Limb (tissue), 2 donors: ENCODE measurements around the gene UQCC2.

Source experiments
- DNase-seq, 2 donors: peaks; one replicate each; pipeline ENCODE4 v3.0.0-alpha.2; 2016; ENCODE audit errors: extremely low spot score in 2 of 2

UQCC2 gene

DNA sequence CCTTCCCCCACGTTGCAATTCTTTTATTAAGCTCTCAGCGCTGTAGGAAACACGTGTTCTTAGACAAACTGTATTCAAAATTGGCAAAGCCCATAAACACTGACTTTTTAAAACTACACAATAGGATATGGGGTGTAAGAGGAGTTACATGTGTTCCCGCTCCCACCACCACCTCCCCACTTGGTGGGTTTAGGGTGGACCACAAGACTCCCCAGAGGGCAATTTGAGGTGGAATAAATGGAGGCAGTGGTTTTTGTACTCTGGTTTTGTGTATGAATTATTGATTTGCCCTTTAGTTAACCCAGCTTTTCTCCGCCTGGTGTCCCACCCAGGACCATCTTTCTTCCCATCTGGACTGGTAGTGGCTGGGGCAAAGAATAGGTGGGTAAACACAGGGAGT lies 3.7 kb downstream of the UQCC2 start:
- DNase-seq, result no peak

DNA sequence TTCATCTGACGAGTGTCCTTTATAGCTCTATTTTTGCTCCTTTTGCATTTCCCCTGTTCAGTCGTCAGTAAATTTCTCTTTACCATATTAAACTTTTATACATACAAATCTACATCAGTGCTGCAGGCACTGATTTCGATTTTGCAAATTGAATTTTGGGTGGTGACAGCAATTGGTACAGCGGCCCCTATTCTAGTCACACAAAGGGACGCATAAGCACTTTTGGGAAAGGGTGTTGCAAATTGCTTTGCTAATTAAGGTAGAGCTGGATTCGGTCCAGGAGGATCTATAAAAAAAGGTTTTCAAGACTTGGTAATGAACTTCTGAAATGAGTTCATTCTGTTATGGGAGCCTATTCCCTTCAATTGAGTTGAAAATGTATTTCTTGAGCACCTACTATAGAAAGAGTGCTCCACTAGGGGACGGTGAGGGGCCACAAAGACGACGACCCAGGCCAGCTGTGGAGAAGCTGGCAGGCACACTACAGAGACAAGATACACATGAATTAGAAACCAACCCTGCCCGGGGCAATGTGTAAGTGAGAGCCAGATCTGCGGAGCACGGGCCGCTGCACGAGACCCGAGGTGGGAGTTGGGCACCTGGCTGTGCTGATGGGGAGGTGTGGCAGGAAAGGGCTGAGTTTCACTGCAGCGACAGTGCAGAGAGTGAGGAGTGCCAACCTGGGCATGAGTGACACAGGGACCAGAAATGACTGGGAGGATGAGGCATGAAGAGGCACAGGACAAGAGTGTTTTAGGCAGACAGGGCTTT lies 5.4 kb downstream of the UQCC2 start:
- DNase-seq, result no peak

DNA sequence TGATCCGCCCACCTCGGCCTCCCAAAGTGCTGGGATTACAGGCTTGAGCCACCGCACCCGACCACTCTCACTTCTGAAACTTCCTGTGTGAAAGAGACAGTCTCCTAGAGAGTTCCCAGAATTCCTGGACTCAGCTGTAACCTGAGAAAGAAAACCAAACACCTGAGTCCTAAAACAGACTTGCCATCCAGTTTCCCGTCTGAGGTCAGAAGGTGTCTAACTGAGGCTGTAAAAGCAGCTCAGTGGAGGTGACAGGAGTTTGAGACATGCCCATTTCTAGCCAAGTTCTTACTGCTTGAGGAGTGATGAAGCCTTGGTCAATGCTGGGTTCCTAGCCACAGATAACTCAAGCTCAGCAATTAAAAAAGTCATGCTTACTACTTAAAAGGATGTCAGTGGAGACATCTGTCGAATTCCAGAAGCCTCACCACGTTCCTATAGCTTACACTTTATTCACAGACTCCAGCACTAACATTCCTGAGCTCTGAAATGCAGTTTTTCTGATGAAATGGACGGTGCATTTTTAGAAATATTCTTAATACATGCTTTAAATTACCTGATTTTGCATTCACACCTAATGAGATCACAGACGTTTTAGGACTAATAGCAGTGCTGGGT lies 6.1 kb downstream of the UQCC2 start:
- no peak for DNase-seq

DNA sequence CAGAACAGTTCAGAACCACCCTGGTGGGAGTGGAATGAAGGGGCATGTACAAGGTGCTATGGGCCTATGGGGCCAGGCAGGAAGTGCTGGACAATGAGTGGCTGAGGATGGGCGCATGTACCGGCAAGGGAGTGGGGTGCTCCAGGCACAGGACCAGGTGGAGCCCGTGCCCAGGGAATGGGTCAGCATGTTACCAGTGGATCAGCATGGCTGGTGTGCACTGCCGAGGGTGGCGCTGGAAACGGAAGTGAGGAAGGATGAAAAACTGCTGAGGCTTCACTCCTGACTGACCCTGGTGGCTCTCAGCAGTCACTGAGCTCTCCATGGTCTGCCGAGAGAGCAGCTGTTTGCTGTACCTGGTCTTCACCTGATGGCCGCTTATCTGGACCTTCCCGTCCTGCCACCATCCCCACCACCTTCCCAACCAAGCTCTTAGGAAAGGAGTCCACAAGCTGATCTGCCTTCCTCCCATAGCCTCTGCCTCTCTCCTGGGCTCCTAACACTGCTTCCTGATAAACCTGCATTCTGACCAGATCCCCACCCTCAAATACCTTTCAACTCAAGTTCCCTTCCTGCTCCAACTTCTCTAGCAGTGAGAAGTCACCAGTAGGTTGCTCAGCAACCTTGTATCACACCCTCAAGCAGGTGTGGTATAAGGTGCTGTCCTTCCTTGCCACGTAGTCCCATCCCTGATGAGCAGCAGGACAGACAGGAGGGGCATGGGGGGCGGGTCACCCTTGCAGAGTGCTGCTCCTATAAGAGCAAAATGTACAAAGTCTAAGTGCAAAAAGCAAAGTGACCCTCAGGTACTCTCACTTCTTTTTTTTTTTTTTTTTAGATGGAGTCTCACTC lies 7.1 kb downstream of the UQCC2 start:
- no peak for DNase-seq

DNA sequence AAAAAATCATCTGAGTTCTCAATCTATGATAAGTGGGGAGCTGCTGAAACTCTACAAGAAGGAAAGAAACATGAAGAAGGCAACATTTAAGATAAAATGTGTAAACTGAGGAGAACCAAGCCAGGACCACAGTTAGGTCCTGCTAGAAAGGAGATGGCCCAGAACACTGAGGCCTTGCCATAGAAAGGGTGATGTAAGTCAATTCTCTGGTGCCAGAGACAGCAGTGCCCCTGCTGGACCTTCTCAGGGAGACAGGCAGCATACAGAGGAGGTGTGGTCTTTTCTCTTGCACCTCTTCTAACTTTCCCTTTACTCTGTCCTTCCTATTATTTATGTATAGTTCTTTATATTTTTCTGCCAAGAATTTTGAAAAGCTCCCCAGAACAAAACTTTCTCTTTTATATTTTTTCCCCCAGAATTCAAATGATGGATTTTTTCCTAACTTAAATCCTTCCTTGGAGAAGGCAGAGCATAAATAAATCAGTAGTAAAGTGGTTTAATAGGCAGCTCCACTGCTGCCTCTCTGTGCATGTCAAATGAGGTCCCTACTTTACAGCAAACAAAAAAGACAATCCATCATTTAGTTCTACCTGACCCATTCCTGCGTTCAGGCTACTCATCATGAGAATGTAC lies 9.0 kb downstream of the UQCC2 start:
- no peak for DNase-seq

DNA sequence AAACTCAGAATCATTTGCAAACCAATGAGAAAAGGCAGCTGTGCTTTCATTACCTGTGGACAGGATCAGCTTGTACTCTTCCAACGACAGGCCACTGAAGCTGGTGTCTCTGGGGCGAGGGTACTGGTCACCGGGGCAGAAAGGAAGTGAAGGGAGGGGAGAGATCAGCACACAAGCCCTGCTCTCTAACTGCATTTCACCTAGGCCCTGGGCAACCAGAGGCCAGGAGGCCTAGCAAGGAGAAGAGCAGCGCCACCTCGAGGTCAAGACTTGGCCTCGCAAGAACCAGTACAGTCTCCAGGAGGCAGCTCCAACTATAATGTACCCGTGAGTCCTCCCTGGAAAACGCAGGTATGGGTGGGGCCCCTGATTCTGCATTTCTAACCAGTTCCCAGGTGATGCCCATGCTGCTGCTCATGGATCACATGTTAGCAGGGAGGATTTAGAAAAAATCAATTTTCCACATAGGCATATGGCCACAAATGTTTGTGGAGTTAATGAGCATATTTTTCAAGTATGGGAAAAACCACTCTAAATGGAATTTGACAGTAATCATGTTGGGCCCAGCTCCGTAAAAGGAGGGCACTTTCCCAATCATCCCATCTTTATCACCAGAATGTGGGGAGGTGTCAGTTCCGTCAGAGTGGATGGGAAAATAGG lies 11.0 kb downstream of the UQCC2 start:
- DNase-seq, result peak; percentile 42 to 72

DNA sequence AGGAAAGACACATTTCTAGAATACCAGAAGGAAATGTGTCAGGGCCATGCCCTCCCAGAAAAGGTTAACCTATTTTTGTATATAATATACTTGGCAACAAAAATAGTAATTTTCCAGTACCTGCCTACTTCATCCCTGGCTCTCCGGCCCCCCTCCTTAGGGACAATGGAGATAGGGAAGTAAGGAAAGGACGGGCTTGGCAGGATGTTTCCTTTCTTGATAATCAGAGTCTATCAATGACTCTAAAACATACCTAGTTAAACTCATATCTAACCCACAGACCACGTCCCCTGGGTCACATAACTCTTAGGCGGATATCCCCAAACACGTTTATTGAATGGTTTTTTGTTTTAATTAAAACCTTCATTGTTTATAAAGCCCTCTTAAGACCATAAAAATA lies 11.8 kb downstream of the UQCC2 start:
- DNase-seq, result no peak

DNA sequence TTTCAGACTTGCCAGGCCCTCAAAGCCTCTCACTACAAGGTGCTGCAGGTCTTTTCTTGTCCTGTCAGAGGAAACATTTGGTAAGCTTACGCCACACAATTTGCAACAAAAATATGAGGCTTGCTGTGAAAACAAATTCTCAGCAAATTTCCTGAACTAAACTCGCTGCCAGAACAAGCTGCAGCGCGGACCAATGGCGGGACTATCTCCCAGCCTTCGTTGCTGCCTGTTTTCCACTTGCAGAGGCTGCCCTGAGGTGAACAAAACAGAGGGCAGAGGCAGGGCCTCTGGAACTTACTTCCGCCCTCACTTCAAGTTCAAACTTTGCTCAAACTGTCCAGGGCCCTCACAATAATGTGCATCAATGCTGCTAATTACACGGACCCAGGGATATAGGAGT lies 12.4 kb downstream of the UQCC2 start:
- DNase-seq, result no peak

DNA sequence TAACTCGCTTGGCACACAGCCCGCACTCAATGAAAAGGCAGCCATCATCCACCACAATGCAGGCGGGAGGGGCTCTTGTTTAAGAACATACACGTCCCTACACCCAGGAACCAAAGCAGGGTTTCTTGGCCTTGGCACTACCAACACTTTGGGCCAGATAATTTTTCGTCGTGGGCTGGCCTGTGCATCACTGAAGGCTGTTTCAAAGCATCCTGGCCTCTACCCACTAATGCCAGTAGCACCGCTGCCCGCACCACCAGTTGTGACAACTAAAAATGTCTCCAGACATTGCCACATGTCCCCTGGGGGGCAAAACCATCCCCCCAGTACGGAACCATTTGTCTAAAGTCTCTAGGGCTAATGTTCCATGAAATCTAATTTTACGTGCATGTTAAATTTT lies 13.0 kb downstream of the UQCC2 start:
- DNase-seq, result no peak

DNA sequence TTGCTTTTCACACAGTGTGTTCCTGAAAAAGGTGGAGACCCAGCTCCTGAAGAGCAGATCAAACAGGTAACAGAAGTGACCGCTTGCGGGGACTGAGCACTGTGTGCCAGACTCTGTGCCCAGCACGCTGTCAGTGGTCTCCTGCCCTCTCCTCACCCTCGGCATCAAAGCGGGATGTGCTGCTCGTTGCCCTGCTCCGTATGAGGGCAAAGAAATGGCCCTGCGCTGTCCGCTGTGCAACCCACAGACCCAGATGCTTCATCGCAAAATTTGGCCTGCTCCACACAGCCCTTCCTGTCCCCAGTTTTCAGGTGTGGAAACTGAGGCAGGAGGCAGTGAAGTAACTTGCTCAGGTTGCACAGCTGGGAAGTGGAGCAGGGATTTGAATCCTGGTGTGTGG lies 13.7 kb downstream of the UQCC2 start:
- no peak for DNase-seq

DNA sequence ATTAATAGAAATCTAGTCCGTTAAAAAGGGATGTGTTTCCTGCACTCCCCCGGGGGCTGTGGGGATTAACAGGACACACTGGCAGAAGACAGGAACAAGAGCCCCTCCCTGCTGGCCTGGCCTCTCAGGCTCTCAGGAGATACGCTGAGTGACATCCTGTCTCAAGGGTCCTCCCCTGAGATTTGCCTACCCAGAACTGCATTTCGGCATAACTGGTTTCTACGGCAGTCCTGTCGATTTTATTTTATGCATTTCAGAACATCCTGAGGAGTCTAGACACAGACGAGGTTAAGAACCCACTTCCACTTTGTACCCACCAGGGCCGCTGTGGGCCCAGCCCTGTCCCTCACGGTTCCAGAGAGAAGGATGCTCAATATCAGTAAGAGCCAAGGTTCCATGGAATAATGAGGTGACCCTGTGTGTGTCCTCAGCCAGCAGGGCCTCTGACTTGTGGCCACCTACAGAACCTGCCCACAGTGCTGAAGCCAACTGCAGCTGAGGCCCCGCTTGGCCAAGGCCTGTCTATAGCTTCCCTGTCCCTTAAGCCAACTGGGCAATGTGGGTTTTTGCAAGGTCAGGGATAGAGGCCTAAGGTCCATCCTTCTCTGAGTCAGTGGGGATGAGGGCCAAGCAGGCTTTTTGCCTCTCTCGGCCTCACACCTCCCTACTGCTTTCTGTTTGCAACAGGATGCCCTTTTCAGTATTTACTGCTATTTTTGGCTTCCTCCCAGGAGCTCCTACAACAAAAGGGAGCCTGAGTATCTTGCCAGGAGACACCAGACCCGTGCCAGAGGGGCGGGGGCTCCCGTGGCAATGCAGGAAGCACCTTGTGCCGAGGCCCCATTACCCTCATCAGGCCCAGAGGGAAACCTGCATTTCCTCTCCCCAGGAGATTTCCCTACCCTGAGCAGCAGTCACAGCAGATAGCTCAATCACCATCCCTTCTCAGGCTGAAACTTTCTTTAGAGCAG lies 14.7 kb downstream of the UQCC2 start:
- DNase-seq, result no peak

DNA sequence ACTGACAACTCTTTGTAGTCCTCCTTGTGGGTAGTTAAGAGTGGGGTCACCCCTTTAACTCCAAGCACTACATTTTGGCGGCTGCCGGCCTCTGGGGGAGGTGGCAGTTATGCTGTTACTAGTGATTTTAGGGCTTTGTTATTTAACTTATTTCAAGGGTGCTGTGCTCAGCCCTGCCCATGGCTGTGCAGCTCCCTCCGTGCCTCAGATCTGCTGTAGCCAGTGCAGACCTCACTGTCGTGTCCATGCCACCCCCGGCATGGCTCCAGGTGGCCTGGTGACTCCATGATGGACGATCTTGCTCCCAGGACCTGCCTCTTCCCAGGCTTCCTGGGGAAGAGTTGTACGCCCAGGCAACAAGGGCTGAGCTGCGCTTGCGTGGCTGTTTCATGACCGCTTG lies 15.4 kb downstream of the UQCC2 start:
- no peak for DNase-seq

DNA sequence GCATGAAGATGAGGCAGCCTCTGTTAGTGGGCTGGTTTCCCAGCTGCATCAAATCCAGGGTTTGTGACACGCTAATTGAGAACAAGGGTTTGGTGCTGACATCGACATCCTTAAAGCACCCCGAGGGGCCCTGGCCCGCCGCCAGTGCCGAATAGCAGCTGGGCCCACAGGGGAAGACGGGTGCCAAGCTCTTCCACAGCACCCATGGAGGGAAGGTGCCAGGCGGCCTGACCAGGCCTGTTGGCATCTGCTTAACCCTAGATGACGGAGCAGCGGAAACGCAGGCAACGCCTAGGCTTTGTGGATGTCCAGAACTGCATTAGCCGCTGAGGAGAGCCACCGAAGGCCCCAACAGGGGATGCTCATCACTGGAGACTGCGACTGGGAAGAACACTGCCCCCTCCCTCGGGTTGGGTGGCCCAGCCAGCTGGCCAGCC lies 16.0 kb downstream of the UQCC2 start:
- DNase-seq, result no peak

DNA sequence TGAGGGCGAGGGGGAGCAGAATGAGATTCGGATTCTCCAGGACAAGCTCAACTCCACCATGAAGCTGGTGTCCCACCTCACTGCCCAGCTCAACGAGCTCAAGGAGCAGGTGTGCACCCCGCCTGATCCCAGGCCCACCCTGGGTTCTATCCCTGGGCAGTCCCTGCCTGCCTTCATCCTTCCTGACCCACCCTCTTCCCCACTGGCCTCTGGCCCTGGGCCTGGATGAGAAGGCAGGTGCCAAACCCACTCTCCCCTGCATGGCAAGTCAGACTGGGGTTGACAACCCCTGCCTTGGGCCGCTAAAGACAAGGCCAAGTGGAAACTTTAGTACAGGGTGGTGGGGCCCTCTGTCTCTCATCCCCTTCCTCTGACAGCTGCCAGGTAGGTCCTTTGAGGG lies 16.5 kb downstream of the UQCC2 start:
- no peak for DNase-seq

DNA sequence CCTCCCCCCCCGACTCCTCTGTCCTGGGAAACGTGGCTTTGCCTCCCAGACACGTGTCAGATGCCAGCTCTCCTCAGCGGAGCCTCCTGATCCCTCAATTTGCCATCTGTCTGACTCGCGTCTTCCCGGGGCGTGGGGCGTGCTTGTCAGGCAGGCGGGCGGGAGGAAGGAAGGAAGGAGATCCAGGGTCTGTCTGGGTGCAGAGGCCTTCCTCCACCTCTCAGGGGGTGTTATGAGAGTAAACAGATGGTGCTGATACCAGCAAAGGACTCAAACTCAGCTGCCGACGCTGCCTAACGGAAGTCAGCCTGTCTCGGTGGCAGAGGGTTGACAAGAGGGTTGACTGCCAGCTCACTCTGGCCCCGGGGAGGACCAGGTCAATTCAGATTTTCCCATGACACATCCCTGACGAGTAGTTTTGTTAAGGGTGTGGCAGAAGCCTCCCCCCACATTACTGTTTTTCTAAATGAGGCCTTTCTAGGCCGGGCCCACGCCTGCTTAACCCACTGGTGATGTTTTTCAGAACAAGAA lies 17.0 kb downstream of the UQCC2 start:
- peak; percentile 6 to 67 for DNase-seq

DNA sequence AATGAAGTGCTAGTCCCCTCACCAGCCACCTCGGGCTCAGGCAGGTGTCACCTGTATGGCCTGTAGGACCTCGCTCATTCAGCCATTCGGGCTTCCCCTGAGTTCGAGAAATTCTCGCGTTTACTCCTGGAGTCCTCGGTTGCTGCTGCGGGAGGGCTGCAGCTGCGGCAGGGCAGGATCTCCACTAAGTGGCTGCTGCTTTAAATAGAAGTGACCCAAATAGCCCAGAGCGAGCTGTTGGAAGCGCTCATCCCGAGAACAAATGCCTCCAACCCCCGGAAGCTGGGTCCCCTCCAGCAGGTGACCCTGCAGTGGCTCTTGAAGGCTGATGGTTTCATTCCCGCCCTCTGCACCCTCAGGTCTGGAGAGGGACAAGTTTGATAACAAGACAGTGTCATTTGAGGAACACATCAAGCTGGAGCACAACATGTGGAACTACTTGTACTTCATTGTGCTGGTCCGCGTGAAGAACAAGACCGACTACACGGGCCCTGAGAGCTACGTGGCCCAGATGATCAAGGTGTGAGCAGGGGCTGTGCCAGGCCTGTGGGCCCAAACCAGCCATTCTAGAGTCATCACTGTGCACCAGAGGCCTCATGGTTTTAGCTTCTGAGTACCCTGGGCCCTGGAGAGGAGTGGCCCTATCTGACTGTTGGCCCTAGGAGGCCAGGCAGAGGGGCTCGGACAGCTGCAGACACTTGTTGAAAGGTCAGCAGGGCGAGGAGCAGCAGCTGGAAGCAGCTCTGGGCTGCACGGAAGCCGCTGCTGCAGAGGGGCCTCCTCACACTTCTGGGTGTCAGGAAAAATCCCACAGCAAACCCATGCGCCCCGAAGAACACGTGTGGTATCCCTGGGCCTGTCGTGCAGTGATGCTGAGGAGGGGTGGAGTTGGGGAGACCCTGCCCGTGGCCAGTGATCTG lies 18.1 kb downstream of the UQCC2 start:
- peak in 1 of 2 donors; percentile 18 for DNase-seq

DNA sequence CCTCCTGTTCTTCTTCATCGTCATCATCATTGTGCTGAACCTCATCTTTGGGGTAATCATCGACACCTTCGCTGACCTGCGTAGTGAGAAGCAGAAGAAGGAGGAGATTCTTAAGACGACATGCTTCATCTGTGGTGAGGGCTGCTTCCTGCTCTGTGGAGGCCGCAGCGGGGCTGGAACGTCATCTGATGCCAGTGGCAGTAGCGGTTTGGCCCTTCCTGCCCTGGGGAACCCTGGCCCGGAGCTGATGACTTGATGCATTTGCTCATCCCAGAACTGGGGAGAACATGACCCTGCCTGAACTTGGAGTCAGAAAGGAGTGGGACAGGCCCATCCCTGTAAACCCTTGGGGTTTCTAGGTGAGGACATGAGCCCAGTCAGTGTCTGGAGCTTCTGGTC lies 18.7 kb downstream of the UQCC2 start:
- DNase-seq, result no peak

DNA sequence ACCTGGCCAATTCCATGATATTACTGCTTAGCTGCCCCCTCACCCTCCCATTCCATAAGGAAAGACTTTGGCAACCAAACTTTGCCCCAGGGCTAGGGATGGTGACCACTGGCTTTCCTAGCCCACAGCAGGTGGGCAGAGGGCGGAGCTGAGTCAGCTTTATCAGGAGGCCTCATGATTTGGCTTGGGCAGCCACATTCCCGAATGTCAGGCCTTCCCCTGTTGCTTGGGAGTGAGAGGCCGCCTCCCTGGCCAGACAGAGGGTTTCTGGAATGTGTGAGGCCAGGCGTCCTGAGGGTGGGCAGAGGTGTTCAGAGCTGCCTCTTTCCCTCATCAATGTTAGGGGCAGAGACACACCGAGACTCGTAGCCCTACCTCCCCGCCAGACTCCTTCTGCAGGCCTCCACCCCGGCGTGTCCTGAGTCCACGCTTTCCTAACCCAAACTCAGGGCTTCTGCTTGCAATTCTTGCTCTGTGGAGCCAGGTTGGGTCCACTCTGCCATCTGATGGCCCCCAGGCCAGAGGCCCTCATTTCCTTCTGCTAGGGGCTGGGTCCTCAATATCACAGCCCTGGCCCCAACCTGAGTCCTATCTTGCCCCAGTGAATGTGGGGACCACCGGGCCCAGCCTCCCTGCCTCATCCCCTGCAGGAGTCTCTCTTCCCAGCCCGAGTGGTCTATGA lies 19.3 kb downstream of the UQCC2 start:
- DNase-seq, result no peak
